Gastrocnemius medialis (tissue), 4 donors: ENCODE results near the gene CBFA2T2.

ENCODE experiments used
- CTCF ChIP-seq, 5 experiments: fragments of 450-650 bp in 3 of 5; fragments of 200-600 bp in 2 of 5; sonication (generic) in 2 of 5; IDR thresholded peaks in 4 of 5; conservative IDR thresholded peaks in 1 of 5; 1 replicate in 4 of 5; 2 replicates in 1 of 5; pipeline ENCODE4 v1.5.1; 2016 to 2019; ENCODE audit warnings: antibody characterized with exemption in 5 of 5, mild to moderate bottlenecking in 3 of 5, moderate library complexity in 3 of 5
- POLR2A ChIP-seq, 2 donors: fragments of 450-650 bp; IDR thresholded peaks; one replicate each; pipeline ENCODE4 v1.6.1; 2017; ENCODE audit warnings: antibody characterized with exemption in 2 of 2, mild to moderate bottlenecking in 2 of 2, moderate library complexity in 2 of 2

DNA sequence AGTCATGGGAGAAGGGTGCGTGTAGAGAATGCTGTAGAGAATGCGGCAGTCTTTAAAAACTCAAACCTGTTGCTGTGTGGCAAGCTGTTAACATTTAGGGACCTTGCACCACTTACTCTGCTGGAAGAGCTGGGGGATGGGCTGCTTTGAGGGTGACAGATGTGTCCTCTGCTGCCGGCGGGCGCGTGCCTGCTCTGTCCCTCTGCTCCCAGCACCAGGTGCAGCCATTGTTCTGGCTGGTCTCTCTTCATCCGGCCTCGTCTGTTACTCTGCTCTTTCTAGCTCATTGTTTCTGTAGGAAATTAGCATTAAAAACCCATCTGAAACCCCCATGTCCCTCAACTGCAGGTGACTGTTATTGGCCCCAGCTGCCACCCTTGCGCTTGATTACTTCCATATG is 78.5 kb downstream of the CBFA2T2 start:
- TF ChIP-seq POLR2A (IDR thresholded peaks at IDR 0.05) (no peak), CTCF (IDR thresholded peaks at IDR 0.05 in 4 of 5, conservative IDR thresholded peaks at IDR 0.05 in 1 of 5) (no peak)
